ENCODE results near the gene EDEM3.

- no peak for TF ChIP-seq REST (IDR thresholded peaks at IDR 0.05)
- no peak for TF ChIP-seq CTCF (IDR thresholded peaks at IDR 0.05)
- TF ChIP-seq MAFK (IDR thresholded peaks at IDR 0.05; ENCODE audit: partially characterized antibody): no peak
- TF ChIP-seq MAX (IDR thresholded peaks at IDR 0.05): no peak
- no peak for TF ChIP-seq PHF8 (IDR thresholded peaks at IDR 0.05; ENCODE audit: borderline replicate concordance, low read depth)
- no peak for TF ChIP-seq KDM1A (IDR thresholded peaks at IDR 0.05; ENCODE audit: low read depth)
Observed at GRCh38 chr1:184648160-184648855, 106.3 kb downstream of the EDEM3 start.

Data from A549 (cell line).